ENCODE measurements around the gene FTO. TPM values are rescaled to one million over a fixed set of nuclear protein-coding genes. Genes with fewer than 3 reads are reported as not detected.

FTO gene
- total and polyA plus RNA-seq, 2 of the 13 experiments (the other 11 are each of a cell fraction or from before 2014, with no cell fraction given), result 41.6 to 55.8 TPM

- in situ Hi-C loops (cut with HindIII; ENCODE audit: extremely low pct_ligation_motif_present, low pct_unique_long_range_greater_than_20kb), result no loop called here
- H2AFZ ChIP-seq (ENCODE audit: low read length), result no peak overlapping the region
- H3K4me3 ChIP-seq (replicated peaks in 1 of 3; ENCODE audit: insufficient read depth in 1 of 3, low read depth in 2 of 3, low read length in 3 of 3), result no peak overlapping the region
- intact Hi-C loops (cut with micrococcal nuclease; ENCODE audit: unreplicated experiment), result no loop called here
- no peaks in the 10 kb centered on the region for H3K79me2 ChIP-seq (ENCODE audit: insufficient read depth, low read length)
- WGBS (ENCODE audit: low lambda C conversion rate), result 96% methylated on average over 3 of the region's 3 CpGs
- no peak overlapping the region for H3K9ac ChIP-seq (ENCODE audit: insufficient read depth, low read depth, low read length)
- CTCF ChIA-PET (ENCODE audit: low intra/inter-chr PET ratio, low total read pairs), result interaction anchor here (0.6 kb wide), 1 partner anchor 13 kb away, joined by 3 read pairs; no protein-coding TSS in a partner anchor
- H3K9me3 ChIP-seq (ENCODE audit: low read length), result no peaks in the 10 kb centered on the region
- H3K27me3 ChIP-seq (ENCODE audit: control insufficient read depth in 1 of 2, insufficient read depth in 2 of 2, low read length in 2 of 2), result no peaks in the 10 kb centered on the region
- H3K27ac ChIP-seq (ENCODE audit: extremely low read length, insufficient read depth, low read length), result no peak overlapping the region
- POLR2A ChIA-PET, result no interaction called here
- peaks cover 0 to 2% of the 10 kb centered on the region in 2 experiments; a peak in 3 of 5 replicates for H3K36me3 ChIP-seq (replicated peaks in 1 of 2; ENCODE audit: control insufficient read depth in 1 of 2, insufficient read depth in 2 of 2, low read length in 2 of 2)
- DNase-seq (ENCODE audit: low spot score), result no peak
- H4K20me1 ChIP-seq (ENCODE audit: insufficient read depth, low read length), result no peaks in the 10 kb centered on the region
- BruUV-seq (replicated peaks), result no TSS peak
- peaks cover 16% of the 10 kb centered on the region for H3K4me1 ChIP-seq (ENCODE audit: insufficient read depth, low read length)
- no peak for FAIRE-seq
- no peak for ATAC-seq
- H3K4me2 ChIP-seq (ENCODE audit: low read depth, low read length), result no peak overlapping the region
- no peak for TF ChIP-seq PLSCR1 (CRISPR knock-in tag; IDR thresholded peaks at IDR 0.05; ENCODE audit: borderline replicate concordance)
- no peak for TF ChIP-seq HMGA1 (CRISPR knock-in tag; conservative IDR thresholded peaks at IDR 0.05)
- no peak for TF ChIP-seq ZNF724P (CRISPR knock-in tag; IDR thresholded peaks at IDR 0.05; ENCODE audit: borderline replicate concordance)
- TF ChIP-seq ZNF597 (CRISPR knock-in tag; IDR thresholded peaks at IDR 0.05), result no peak
- TF ChIP-seq ZMAT3 (CRISPR knock-in tag; conservative IDR thresholded peaks at IDR 0.05), result no peak
- no peak for TF ChIP-seq ZNF318 (CRISPR knock-in tag; IDR thresholded peaks at IDR 0.05)
- no peak for TF ChIP-seq ZBTB49 (CRISPR knock-in tag; IDR thresholded peaks at IDR 0.05; ENCODE audit: borderline replicate concordance)
- no peak for TF ChIP-seq ZNF773 (CRISPR knock-in tag; IDR thresholded peaks at IDR 0.05; ENCODE audit: borderline replicate concordance)
- TF ChIP-seq ZKSCAN5 (CRISPR knock-in tag; IDR thresholded peaks at IDR 0.05), result no peak
- no peak for TF ChIP-seq NR1H2 (CRISPR knock-in tag; IDR thresholded peaks at IDR 0.05; ENCODE audit: borderline replicate concordance, low read depth)
- no peak for TF ChIP-seq ZNF615 (CRISPR knock-in tag; IDR thresholded peaks at IDR 0.05; ENCODE audit: borderline replicate concordance)
- no peak for TF ChIP-seq IRF2 (CRISPR knock-in tag; IDR thresholded peaks at IDR 0.05)
Measured at GRCh38 chr16:53836142-53836541, 132.2 kb downstream of the FTO start.
